GM21447 (cell line): Measurements from ENCODE around the gene APLN.

Experiments
- ATAC-seq: cut with Tn5 transposase; IDR thresholded peaks from one replicate; pipeline ENCODE4 v1.9.1; 2021; ENCODE audit not compliant: unreplicated experiment

The APLN gene

GRCh38 chrX:129641941-129642340 is 12.8 kb downstream of the APLN start:
- ATAC-seq: no peak

DNA sequence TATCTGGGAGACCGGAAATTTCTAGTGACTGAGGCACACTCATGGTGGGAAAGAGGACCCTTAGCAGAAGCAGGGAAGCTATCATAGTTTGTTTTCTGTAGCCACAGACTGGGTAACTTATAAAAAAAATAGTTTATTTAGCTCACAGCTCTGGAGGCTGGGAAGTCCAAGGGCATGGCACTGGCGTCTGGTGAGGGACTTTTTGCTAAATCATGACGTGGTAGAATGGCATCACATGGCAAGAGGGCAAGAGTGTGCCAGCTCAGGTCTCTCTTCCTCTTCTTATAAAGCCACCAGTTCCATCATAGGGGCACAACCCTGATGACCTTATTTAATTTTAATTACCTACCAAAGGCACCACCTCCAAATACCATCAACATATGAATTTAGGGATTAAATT is 13.3 kb downstream of the APLN start:
- ATAC-seq: no peak

- ATAC-seq: no peak
These were observed 14.0 kb downstream of the APLN start for GRCh38 chrX:129640737-129641136.

DNA sequence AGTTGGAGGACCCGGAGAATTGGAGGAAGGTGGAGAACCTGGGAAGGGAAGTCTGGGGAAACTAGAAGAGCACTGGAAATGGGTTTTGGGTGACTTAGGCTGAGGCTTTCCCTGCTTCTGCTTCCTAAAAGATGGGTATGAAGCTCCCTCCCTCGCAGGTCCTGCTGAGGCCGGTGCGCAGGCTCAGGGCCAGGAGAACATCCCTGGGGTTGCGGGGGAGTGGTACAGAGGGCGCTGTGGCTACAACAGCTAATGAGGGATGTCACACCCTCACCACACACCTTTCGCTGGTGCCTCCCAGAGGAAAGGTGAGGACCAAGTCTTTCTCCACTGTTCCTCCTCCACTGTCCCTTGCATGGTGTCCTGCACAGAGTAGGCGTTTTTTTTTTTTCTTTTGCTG is 15.8 kb downstream of the APLN start:
- ATAC-seq: no peak

DNA sequence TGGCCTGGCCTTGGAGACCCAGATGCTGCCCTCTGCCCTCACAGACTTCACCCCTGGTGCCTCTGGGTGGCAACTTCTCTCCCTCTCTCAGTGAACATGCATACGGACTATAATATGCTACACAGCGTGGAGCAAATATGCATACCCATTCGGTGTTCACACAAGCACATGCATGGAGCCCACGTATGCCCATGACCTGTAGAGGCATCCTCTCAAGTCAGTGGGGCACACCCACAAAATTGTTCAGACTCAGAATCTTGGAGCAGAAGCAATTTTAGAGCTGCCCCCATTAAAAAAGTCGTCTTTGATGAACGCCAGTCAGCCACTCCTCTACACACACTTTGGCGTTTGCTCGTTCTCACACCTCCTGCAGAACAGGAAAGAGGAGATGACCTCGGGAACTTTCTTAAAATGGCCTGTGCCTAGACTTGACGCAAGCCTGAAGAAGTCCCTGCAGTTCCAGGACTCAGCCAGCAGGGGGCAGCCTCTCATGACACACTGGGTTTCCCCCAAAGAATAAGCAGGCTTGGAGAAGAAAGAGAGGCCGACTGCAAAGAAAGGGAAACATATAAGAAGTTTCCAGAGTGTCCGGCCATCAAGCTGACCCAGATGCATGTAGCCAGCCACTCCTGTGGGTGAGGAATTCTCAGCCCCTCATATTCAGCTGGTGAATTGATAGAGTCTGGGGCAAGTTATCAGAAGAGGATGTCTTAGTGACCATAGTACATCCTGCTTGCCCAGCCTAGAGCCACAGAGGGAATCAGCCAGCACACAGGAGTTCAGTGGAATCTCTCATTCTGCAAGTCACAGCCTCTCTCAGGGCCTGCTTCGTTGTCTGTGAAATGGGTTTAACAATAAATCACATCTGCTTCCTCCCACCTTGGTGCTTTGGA is 17.3 kb downstream of the APLN start:
- ATAC-seq: no peak

DNA sequence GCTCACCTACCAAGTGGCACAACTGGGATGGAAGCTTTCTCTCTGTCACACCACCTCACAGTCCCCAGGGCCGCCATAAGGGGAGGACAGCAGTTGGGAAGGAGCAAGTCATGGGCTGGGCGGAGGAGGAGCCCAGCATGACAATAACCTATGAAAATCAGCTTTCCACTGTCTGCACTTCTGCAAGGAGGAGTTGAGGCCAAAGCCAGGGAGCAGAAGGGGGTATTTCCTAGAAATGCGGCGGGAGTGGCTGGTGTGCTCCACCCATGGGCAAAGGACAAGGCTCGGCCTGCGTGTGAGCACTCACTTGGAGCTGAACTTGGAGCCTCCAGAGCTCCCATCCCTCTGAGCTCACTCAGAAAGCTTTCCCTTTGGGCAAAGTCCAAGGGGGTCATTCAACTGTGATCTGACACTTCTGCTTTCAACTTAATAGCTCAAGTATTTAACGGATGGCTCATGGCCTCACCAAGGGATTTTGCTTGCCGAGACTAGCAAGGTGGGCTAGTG is 18.5 kb downstream of the APLN start:
- no peak for ATAC-seq

DNA sequence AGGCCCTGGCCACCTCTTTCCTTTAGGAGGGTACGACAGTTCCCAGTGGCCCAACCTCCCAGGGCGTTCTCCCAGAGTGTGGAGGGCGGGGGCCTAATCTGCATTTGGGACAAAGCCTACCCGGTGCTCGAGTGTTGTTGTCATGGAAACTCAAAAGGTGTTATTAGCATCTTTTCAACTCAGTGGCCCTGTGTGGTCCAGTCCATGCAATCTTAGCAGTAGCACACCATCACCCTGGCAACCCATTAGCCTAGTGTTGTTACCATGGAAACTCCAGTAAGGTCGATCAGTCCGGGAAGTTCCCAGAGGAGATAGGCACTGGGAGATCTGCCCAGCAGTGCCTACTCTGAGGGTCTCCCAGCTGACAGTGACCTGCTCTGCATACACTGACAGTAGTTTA is 20.2 kb downstream of the APLN start:
- no peak for ATAC-seq

DNA sequence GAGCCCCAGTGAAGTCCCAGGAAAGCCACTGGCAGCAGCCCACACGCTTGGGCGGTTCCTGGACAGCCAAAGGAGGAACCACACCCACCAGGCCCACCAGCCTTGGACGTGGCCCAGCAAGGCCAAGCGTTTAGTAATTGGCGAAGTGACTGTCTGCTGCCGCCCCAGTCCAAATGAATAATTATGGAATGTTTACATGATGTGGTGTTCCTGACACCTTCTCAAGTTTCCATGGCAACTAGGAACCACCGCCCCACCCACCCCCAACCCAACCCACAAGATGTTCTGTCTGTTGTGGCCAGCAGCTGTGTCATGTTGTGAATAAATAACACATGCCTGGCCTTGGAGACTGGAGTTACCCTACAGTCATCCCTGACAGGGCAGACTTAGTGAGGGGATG is 22.3 kb downstream of the APLN start:
- no peak for ATAC-seq

GRCh38 chrX:129631849-129632248 is 22.9 kb downstream of the APLN start:
- ATAC-seq: no peak

GRCh38 chrX:129629837-129630236 is 24.9 kb downstream of the APLN start:
- no peak for ATAC-seq

DNA sequence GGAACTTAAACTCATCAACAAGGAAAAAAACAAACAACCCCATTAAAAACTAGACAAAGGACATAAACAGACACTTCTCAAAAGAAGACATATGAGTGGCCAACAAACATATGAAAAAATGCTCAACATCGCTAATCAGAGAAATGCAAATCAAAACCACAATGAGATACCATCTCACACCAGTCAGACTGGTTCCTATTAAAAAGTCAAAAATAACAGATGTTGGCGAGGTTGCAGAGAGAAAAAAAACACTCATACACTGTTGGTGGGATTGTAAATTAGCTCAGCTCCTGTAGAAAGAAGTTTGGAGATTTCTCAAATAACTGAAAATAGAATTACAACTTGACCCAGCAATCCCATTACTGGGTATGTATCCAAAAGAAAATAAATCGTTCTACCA is 28.7 kb downstream of the APLN start:
- ATAC-seq: no peak

DNA sequence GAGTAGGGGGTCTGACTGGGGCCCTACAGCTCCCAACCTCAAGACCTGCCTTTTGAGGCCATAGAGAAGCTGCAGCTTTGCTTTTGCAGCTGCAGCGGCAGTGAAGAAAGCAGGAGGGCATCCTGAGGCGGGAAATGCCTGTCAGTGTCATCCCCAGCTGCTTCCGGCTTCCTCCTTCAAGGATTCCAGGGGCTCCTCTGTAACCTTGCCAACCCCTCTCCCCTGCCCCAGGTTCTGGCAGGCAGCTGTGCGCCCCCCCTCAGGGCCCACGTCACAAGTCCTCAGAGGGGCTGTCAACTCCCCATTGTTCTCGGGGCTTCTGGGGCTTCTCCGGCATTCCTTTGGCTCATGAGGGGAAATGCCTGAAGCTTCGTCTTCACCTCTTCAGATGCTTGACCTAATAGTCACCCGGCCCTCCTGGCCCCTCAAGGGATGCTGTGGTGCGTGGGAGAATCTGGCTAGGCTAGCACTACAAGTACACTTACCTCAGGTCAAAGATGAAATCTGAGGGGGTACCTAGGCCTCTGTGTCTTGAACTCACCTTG is 31.9 kb downstream of the APLN start:
- no peak for ATAC-seq

- ATAC-seq: no peak
These were observed 35.8 kb downstream of the APLN start for GRCh38 chrX:129618997-129619396.

- ATAC-seq: no peak
These were observed 37.3 kb downstream of the APLN start for GRCh38 chrX:129617420-129617819.

DNA sequence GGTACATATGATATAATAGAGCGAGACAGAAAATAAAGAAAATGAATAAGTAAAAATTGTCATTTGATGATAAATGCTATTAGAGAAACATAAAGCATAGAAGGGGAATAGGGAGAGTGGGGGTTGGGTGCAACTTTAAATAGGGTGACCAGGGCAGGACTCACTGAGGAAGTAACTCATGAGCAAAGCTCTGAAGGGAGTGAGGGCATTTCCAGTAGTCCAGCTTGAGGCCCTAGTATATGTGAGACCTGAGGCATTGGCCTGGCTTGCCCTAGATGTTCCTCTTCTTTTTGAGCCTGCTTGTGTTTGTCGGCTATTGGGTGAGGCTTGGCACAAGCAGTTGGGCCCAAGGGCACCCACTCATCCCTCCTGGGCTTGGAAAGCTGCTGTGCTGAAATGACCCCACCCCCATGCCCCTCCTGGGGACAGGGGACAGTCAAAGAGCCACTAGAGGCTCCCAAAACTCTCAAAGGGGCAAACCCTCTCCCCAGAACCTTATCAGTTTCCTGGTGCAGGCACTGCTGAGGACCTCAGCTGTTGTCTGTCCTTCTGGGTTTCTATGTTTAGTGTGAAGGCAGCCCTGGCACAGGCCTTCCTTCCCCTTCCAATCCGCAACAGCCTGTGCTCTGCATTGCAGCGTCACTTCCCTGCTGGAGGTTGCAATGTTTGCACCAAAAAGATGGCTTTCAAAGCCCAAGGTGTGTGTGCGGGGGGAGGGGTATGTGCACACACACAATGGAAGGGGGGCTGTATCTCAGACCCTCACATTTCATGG is 40.1 kb downstream of the APLN start:
- no peak for ATAC-seq

GRCh38 chrX:129613596-129613995 is 41.2 kb downstream of the APLN start:
- ATAC-seq: no peak

GRCh38 chrX:129612396-129612795 is 42.4 kb downstream of the APLN start:
- ATAC-seq: no peak

- no peak for ATAC-seq
These were observed 45.4 kb downstream of the APLN start for GRCh38 chrX:129609395-129609794.

GRCh38 chrX:129608496-129608895 is 46.3 kb downstream of the APLN start:
- ATAC-seq: no peak

GRCh38 chrX:129606918-129607317 is 47.8 kb downstream of the APLN start:
- no peak for ATAC-seq

- no peak for ATAC-seq
These were observed 53.8 kb downstream of the APLN start for GRCh38 chrX:129600981-129601424.

DNA sequence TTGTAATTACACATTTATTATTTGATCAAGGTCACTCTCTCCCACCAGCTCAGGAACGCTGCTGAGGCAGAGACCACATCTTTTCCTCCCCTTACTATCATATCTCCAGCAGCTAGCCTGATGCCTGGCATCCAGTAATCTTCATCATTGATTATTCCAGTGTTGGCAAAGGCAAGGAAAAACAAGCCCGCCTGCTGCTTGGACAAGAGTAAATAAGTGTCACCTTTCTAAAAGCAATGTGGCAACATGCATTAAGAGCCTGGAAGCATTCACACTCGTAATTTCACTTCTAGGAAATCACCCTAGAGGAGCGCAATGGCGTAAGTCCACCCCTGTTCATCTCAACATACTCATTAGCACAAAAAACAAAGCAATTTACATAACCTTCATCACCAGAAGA is 54.8 kb downstream of the APLN start:
- no peak for ATAC-seq
